ENCODE results near the gene CELF4.
"Not testable (repeated sequence)": the region's sequence is repeated elsewhere in the genome, so short reads cannot be mapped to it uniquely, and the experiment has no call there.

Gene CELF4

GRCh38 chr18:37491526-37491925 is 74.1 kb downstream of the CELF4 start:
- DNase-seq: no peak

- DNase-seq: no peak
These were observed 75.6 kb downstream of the CELF4 start for GRCh38 chr18:37489998-37490397.

GRCh38 chr18:37489011-37489410 is 76.6 kb downstream of the CELF4 start:
- no peak for DNase-seq

GRCh38 chr18:37487400-37487867 is 78.2 kb downstream of the CELF4 start:
- no peak for DNase-seq

GRCh38 chr18:37486848-37487247 is 78.8 kb downstream of the CELF4 start:
- DNase-seq: no peak

- peak in 1 of 5 donors; percentile 5 for DNase-seq
These were observed 80.4 kb downstream of the CELF4 start for GRCh38 chr18:37484983-37485834.

- DNase-seq: no peak
These were observed 81.4 kb downstream of the CELF4 start for GRCh38 chr18:37483984-37484819.

- no peak for DNase-seq
These were observed 82.2 kb downstream of the CELF4 start for GRCh38 chr18:37483221-37483971.

- no peak for DNase-seq
These were observed 83.2 kb downstream of the CELF4 start for GRCh38 chr18:37482433-37482832.

GRCh38 chr18:37482002-37482401 is 83.6 kb downstream of the CELF4 start:
- DNase-seq: no peak

- no peak for DNase-seq
These were observed 84.1 kb downstream of the CELF4 start for GRCh38 chr18:37481491-37481890.

- no peak for DNase-seq
These were observed 84.5 kb downstream of the CELF4 start for GRCh38 chr18:37481072-37481471.

- no peak for DNase-seq
These were observed 88.8 kb downstream of the CELF4 start for GRCh38 chr18:37476611-37477295.

GRCh38 chr18:37476182-37476581 is 89.4 kb downstream of the CELF4 start:
- DNase-seq: peak in 1 of 5 donors; percentile 10

GRCh38 chr18:37473195-37473840 is 92.3 kb downstream of the CELF4 start:
- no peak for DNase-seq

GRCh38 chr18:37471637-37472036 is 94.0 kb downstream of the CELF4 start:
- DNase-seq: no peak

- no peak for DNase-seq
These were observed 94.6 kb downstream of the CELF4 start for GRCh38 chr18:37470986-37471385.

- no peak for DNase-seq
These were observed 98.5 kb downstream of the CELF4 start for GRCh38 chr18:37467002-37467662.

GRCh38 chr18:37465958-37466357 is 99.6 kb downstream of the CELF4 start:
- no peak for DNase-seq

GRCh38 chr18:37464257-37464656 is 101.3 kb downstream of the CELF4 start:
- no peak for DNase-seq

GRCh38 chr18:37461329-37461728 is 104.3 kb downstream of the CELF4 start:
- not testable (repeated sequence) for DNase-seq

Data from T-helper 1 cell (primary cell).